Stimulated activated CD4-positive, alpha-beta T cell treated with anti-CD3 and anti-CD28 coated beads, Interleukin-12 subunit alpha, Interleukin-12 subunit beta, amount 100 ng/mL, for 4 hours (primary cell): ENCODE results near the gene AMFR.

Source experiments
- DNase-seq: peaks from one replicate; pipeline ENCODE4 v3.0.0-alpha.2; 2020

Gene AMFR

GRCh38 chr16:56362057-56362655, 63.2 kb downstream of the AMFR start:
- no peak for DNase-seq

- DNase-seq: no peak
These were observed 65.0 kb downstream of the AMFR start for GRCh38 chr16:56360117-56361008.

GRCh38 chr16:56357765-56358322, 67.5 kb downstream of the AMFR start:
- DNase-seq: no peak

GRCh38 chr16:56357241-56357764, 68.0 kb downstream of the AMFR start:
- no peak for DNase-seq

- DNase-seq: peak; percentile 43
These were observed 68.8 kb downstream of the AMFR start for GRCh38 chr16:56356276-56357240.

GRCh38 chr16:56355786-56356275, 69.5 kb downstream of the AMFR start:
- no peak for DNase-seq

- DNase-seq: no peak
These were observed 70.1 kb downstream of the AMFR start for GRCh38 chr16:56355221-56355620.

- DNase-seq: no peak
These were observed 70.6 kb downstream of the AMFR start for GRCh38 chr16:56354746-56355145.

GRCh38 chr16:56354016-56354415, 71.3 kb downstream of the AMFR start:
- DNase-seq: no peak

GRCh38 chr16:56353054-56353921, 72.1 kb downstream of the AMFR start:
- DNase-seq: no peak

- no peak for DNase-seq
These were observed 72.8 kb downstream of the AMFR start for GRCh38 chr16:56352351-56353053.

- DNase-seq: no peak
These were observed 73.9 kb downstream of the AMFR start for GRCh38 chr16:56351481-56351880.

GRCh38 chr16:56350491-56351405, 74.6 kb downstream of the AMFR start:
- no peak for DNase-seq

GRCh38 chr16:56349711-56350161, 75.6 kb downstream of the AMFR start:
- no peak for DNase-seq

GRCh38 chr16:56349086-56349415, 76.3 kb downstream of the AMFR start:
- DNase-seq: no peak

GRCh38 chr16:56348168-56349085, 76.9 kb downstream of the AMFR start:
- DNase-seq: no peak

GRCh38 chr16:56347670-56348069, 77.7 kb downstream of the AMFR start:
- no peak for DNase-seq

GRCh38 chr16:56347166-56347565, 78.2 kb downstream of the AMFR start:
- DNase-seq: no peak
